Measurements from ENCODE around the gene PLCZ1.
"Not testable (repeated sequence)": the region's sequence is repeated elsewhere in the genome, so short reads cannot be mapped to it uniquely, and the experiment has no call there.

Gene PLCZ1

GRCh38 chr12:18737819-18738218 lies at the start of gene PLCZ1, which contains the start of gene CAPZA3:
PLCZ1 (minus strand) TSS chr12:18738012; CDS start chr12:18737371, 641 bp downstream.
CAPZA3 (plus strand) TSS chr12:18738119; CDS start chr12:18738269, 150 bp downstream.
- no peaks in the 10 kb centered on the region for H3K9me3 ChIP-seq (ENCODE audit: control insufficient read depth, low read length)
- H3K79me2 ChIP-seq = no peaks in the 10 kb centered on the region
- no peaks in the 10 kb centered on the region for H3K27me3 ChIP-seq (ENCODE audit: control insufficient read depth, insufficient read depth, low read length)
- no peak within 1 kb of the TSS for H3K9ac ChIP-seq
- H2AFZ ChIP-seq = no peak within 1 kb of the TSS
- no peaks in the 10 kb centered on the region for H3K4me1 ChIP-seq
- H3K4me3 ChIP-seq (ENCODE audit: low read depth, low read length) = no peak within 1 kb of the TSS
- no peak within 1 kb of the TSS for H3K27ac ChIP-seq
- no peaks in the 10 kb centered on the region for H3K36me3 ChIP-seq (ENCODE audit: control insufficient read depth, insufficient read depth, low read length)
- no peak for TF ChIP-seq CTCF (IDR thresholded peaks at IDR 0.05)
- no peak within 1 kb of the TSS for H3K4me2 ChIP-seq (ENCODE audit: low read length)

GRCh38 chr12:18785465-18785864 lies 47.7 kb upstream of the PLCZ1 start:
- H3K79me2 ChIP-seq; H3K4me1 ChIP-seq; H3K36me3 ChIP-seq (ENCODE audit: control insufficient read depth, insufficient read depth, low read length); H3K4me3 ChIP-seq (ENCODE audit: low read depth, low read length); H3K9ac ChIP-seq; H3K27ac ChIP-seq; H2AFZ ChIP-seq; H3K4me2 ChIP-seq (ENCODE audit: low read length); H3K27me3 ChIP-seq (ENCODE audit: control insufficient read depth, insufficient read depth, low read length); H3K9me3 ChIP-seq (ENCODE audit: control insufficient read depth, low read length): not testable (repeated sequence)

- H3K9ac ChIP-seq = no peak overlapping the region
- no peaks in the 10 kb centered on the region for H3K27me3 ChIP-seq (ENCODE audit: control insufficient read depth, insufficient read depth, low read length)
- H3K4me2 ChIP-seq (ENCODE audit: low read length) = no peak overlapping the region
- no peaks in the 10 kb centered on the region for H3K9me3 ChIP-seq (ENCODE audit: control insufficient read depth, low read length)
- no peak overlapping the region for H3K27ac ChIP-seq
- no peak overlapping the region for H2AFZ ChIP-seq
- H3K79me2 ChIP-seq = no peaks in the 10 kb centered on the region
- no peak overlapping the region for H3K4me3 ChIP-seq (ENCODE audit: low read depth, low read length)
- no peaks in the 10 kb centered on the region for H3K36me3 ChIP-seq (ENCODE audit: control insufficient read depth, insufficient read depth, low read length)
- no peak for TF ChIP-seq CTCF (IDR thresholded peaks at IDR 0.05)
- H3K4me1 ChIP-seq = no peaks in the 10 kb centered on the region
These were observed 45.0 kb upstream of the PLCZ1 start for GRCh38 chr12:18782827-18783226.

- H2AFZ ChIP-seq; H3K4me3 ChIP-seq (ENCODE audit: low read depth, low read length); H3K27me3 ChIP-seq (ENCODE audit: control insufficient read depth, insufficient read depth, low read length); H3K79me2 ChIP-seq; H3K4me2 ChIP-seq (ENCODE audit: low read length); H3K9ac ChIP-seq; H3K4me1 ChIP-seq; H3K36me3 ChIP-seq (ENCODE audit: control insufficient read depth, insufficient read depth, low read length); H3K9me3 ChIP-seq (ENCODE audit: control insufficient read depth, low read length); H3K27ac ChIP-seq: not testable (repeated sequence)
These were observed 28.7 kb upstream of the PLCZ1 start for GRCh38 chr12:18766479-18766878.

- no peaks in the 10 kb centered on the region for H3K9me3 ChIP-seq (ENCODE audit: control insufficient read depth, low read length)
- no peak overlapping the region for H3K27ac ChIP-seq
- H2AFZ ChIP-seq = no peak overlapping the region
- H3K79me2 ChIP-seq = no peaks in the 10 kb centered on the region
- no peaks in the 10 kb centered on the region for H3K4me1 ChIP-seq
- H3K9ac ChIP-seq = no peak overlapping the region
- H3K4me2 ChIP-seq (ENCODE audit: low read length) = no peak overlapping the region
- H3K4me3 ChIP-seq (ENCODE audit: low read depth, low read length) = no peak overlapping the region
- no peaks in the 10 kb centered on the region for H3K27me3 ChIP-seq (ENCODE audit: control insufficient read depth, insufficient read depth, low read length)
- H3K36me3 ChIP-seq (ENCODE audit: control insufficient read depth, insufficient read depth, low read length) = no peaks in the 10 kb centered on the region
- no peak for TF ChIP-seq CTCF (IDR thresholded peaks at IDR 0.05)
These were observed 17.5 kb upstream of the PLCZ1 start for GRCh38 chr12:18755341-18755740.

GRCh38 chr12:18754124-18754707 lies 16.4 kb upstream of the PLCZ1 start:
- Histone ChIP-seq H3K4me1 (no peaks in the 10 kb centered on the region), H3K9ac (no peak overlapping the region), H3K27ac (no peak overlapping the region), H3K4me2 (ENCODE audit: low read length) (no peak overlapping the region), H3K4me3 (ENCODE audit: low read depth, low read length) (no peak overlapping the region), H3K36me3 (ENCODE audit: control insufficient read depth, insufficient read depth, low read length) (no peaks in the 10 kb centered on the region), H3K79me2 (no peaks in the 10 kb centered on the region), H2AFZ (no peak overlapping the region), H3K27me3 (ENCODE audit: control insufficient read depth, insufficient read depth, low read length) (no peaks in the 10 kb centered on the region), H3K9me3 (ENCODE audit: control insufficient read depth, low read length) (no peaks in the 10 kb centered on the region)
- TF ChIP-seq CTCF (IDR thresholded peaks at IDR 0.05) = no peak
